Vagina (tissue), 2 donors: ENCODE results near the gene ASB12. TPM values are rescaled to one million over a fixed set of nuclear protein-coding genes. Genes with fewer than 3 reads are reported as not detected.

Experiments
- DNase-seq, 2 donors: peaks; one replicate each; pipeline ENCODE4 v3.0.0-alpha.2; 2017; ENCODE audit errors: extremely low spot score in 2 of 2
- H3K27ac ChIP-seq: fragments of 200-600 bp; sonication (generic); one replicate; pipeline ENCODE4 v1.5.1; 2019
- H3K27me3 ChIP-seq: fragments of 200-600 bp; sonication (generic); one replicate; pipeline ENCODE4 v1.5.1; 2019
- H3K36me3 ChIP-seq, 2 donors: fragments of 200-600 bp; sonication (generic); one replicate each; pipeline ENCODE4 v1.5.1; 2017 to 2019
- H3K4me1 ChIP-seq: fragments of 200-600 bp; sonication (generic); one replicate; pipeline ENCODE4 v1.5.1; 2019
- H3K4me3 ChIP-seq, 2 donors: fragments of 200-600 bp; sonication (generic); 1 replicate in 1 of 2; 2 replicates in 1 of 2; pipeline ENCODE4 v1.5.1; 2016 to 2019
- H3K9me3 ChIP-seq: fragments of 200-600 bp; sonication (generic); one replicate; pipeline ENCODE4 v1.5.1; 2019
- POLR2A ChIP-seq, 2 donors: fragments of 450-650 bp; IDR thresholded peaks; one replicate each; pipeline ENCODE4 v1.6.1; 2017; ENCODE audit warnings: antibody characterized with exemption in 2 of 2, mild to moderate bottlenecking in 2 of 2, moderate library complexity in 2 of 2
- POLR2AphosphoS5 ChIP-seq, 2 donors: sonication (generic); formaldehyde crosslinking; IDR thresholded peaks; one replicate each; pipeline ENCODE4 v1.9.0; 2017; ENCODE audit warnings: antibody characterized with exemption in 2 of 2, mild to moderate bottlenecking in 2 of 2, low read depth in 1 of 2; ENCODE audit not compliant: insufficient read depth in 1 of 2
- intact Hi-C: fragments of 100-400 bp; cut with DNase I; formaldehyde crosslinking; loops from one replicate; pipeline ENCODE4 v1.15.1; 2023
- total RNA-seq: library from RNA; depleted of rRNA; stranded (reverse); fragments of >200 nt; gene quantifications from one replicate; pipeline ENCODE4 v1.2.3, GENCODE V29; 2016
- TF ChIP-seq, protein P1 (sequence below), 3 experiments: fragments of 450-650 bp in 2 of 3; fragments of 200-600 bp in 1 of 3; sonication (generic) in 1 of 3; IDR thresholded peaks; one replicate each; pipeline ENCODE4 v1.5.1; 2017 to 2019; ENCODE audit warnings: antibody characterized with exemption in 3 of 3, mild to moderate bottlenecking in 2 of 3, moderate library complexity in 2 of 3

Gene ASB12
- total RNA-seq, 1 donor from 2014 or later, result not detected

DNA sequence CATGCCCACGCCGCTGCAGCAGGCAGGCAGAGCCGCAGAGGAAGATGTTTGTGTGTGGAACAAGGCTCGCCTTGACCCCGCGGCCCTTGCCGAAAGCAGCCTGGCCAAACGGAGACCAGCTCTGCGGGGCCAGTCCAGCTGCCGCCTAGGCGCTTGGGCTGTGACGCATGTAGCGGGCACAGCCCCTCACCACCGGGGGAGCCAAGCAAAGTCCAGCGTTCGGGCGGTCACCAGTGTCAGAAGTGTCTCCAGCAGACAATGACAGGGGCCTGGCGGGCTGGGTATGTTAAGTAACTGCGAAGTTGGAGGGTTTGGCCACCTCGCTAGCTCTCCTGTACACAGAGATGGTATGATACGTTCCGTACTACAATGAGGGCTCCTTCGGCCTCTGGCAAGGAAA is 26.2 kb downstream of the ASB12 start:
- H3K27me3 ChIP-seq, result no peaks in the 10 kb centered on the region
- DNase-seq, result no peak
- peaks cover 12% of the 10 kb centered on the region for H3K4me1 ChIP-seq
- no peaks in the 10 kb centered on the region for H3K36me3 ChIP-seq
- peak overlapping the region; percentile 88 for H3K27ac ChIP-seq
- H3K4me3 ChIP-seq, result peak overlapping the region; percentile 54 to 64
- intact Hi-C loops, result no loop called here
- H3K9me3 ChIP-seq, result no peaks in the 10 kb centered on the region
- no peak for TF ChIP-seq POLR2AphosphoS5 (IDR thresholded peaks at IDR 0.05; ENCODE audit: insufficient read depth in 1 of 2, low read depth in 1 of 2)
- no peak for TF ChIP-seq POLR2A (IDR thresholded peaks at IDR 0.05)
- TF ChIP-seq, protein P1, sequence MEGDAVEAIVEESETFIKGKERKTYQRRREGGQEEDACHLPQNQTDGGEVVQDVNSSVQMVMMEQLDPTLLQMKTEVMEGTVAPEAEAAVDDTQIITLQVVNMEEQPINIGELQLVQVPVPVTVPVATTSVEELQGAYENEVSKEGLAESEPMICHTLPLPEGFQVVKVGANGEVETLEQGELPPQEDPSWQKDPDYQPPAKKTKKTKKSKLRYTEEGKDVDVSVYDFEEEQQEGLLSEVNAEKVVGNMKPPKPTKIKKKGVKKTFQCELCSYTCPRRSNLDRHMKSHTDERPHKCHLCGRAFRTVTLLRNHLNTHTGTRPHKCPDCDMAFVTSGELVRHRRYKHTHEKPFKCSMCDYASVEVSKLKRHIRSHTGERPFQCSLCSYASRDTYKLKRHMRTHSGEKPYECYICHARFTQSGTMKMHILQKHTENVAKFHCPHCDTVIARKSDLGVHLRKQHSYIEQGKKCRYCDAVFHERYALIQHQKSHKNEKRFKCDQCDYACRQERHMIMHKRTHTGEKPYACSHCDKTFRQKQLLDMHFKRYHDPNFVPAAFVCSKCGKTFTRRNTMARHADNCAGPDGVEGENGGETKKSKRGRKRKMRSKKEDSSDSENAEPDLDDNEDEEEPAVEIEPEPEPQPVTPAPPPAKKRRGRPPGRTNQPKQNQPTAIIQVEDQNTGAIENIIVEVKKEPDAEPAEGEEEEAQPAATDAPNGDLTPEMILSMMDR (IDR thresholded peaks at IDR 0.05), result no peak

DNA sequence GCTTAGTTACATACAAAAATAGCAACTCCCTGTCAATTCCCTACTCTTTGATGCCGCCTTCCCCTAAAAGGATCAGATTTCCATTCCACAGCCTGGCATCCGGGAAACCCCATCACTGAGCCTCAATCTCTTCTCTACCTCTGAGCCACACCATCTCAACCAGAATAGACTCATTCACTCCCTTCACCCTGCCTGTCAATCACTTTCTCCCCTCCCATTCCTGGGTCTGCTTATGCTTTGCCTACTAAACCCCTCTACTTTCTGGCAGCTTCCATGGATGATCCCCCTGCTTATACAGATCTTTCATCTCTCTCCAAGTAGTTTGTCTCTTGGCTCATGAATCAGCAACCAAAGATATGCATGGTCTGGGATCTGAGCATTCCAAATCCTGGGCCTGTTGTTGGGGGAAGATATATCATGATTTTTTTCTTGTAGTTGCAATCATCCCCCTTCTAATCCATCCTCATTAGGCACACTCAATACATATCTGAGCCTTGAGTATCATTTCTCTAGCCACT is 27.5 kb downstream of the ASB12 start:
- Histone ChIP-seq H3K4me1 (peaks cover 12% of the 10 kb centered on the region), H3K4me3 (no peak overlapping the region), H3K36me3 (no peaks in the 10 kb centered on the region), H3K9me3 (no peaks in the 10 kb centered on the region), H3K27ac (no peak overlapping the region), H3K27me3 (no peaks in the 10 kb centered on the region)
- intact Hi-C loops, result no loop called here
- TF ChIP-seq, protein P1 (IDR thresholded peaks at IDR 0.05), result no peak
- TF ChIP-seq POLR2A (IDR thresholded peaks at IDR 0.05) (no peak), POLR2AphosphoS5 (IDR thresholded peaks at IDR 0.05; ENCODE audit: insufficient read depth in 1 of 2, low read depth in 1 of 2) (no peak)
- DNase-seq, result no peak

DNA sequence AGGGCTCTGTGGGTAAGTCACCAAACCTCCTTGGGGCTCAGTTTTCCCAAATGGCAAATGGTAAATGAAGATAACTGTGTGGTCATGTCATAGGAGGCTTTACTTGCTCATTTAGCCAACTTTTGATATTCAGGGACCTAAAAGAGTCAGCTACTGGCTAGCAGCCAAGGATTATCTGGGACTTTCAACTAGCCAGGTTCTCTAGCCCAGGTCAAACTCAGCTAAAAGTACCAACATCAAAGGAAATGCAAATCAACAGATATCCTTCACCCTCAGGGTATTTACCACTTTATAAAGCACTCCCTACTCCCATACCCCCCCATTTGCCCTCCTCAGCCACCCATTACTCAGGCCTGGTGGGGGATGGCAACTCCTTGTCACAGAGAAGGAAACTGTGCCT is 32.4 kb downstream of the ASB12 start:
- Histone ChIP-seq H3K9me3 (no peaks in the 10 kb centered on the region), H3K27ac (no peak overlapping the region), H3K4me3 (no peak overlapping the region), H3K4me1 (no peaks in the 10 kb centered on the region), H3K27me3 (no peaks in the 10 kb centered on the region), H3K36me3 (no peaks in the 10 kb centered on the region)
- DNase-seq, result no peak
- intact Hi-C loops, result no loop called here
- no peak for TF ChIP-seq POLR2A (IDR thresholded peaks at IDR 0.05)
- TF ChIP-seq, protein P1 (IDR thresholded peaks at IDR 0.05), result no peak
- no peak for TF ChIP-seq POLR2AphosphoS5 (IDR thresholded peaks at IDR 0.05; ENCODE audit: insufficient read depth in 1 of 2, low read depth in 1 of 2)

DNA sequence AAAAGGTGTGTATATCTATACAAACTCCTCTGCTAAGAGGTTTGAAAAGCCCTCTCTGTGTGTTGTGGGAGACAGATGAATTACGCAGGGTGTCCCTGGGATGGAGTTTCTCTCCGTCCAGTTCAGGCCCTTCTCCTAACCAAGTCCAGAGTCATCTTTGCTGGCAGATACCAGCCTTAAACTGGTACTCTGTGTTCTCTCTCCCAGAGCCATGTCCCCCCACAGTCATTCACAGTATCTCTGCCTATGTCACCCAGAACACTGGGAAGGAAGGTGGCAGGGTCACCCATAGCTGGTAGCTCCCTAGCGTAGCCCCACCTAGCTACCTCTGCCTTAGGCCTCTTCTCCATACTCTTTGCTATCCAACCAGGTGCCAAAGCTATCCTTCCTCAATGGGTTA is 33.8 kb downstream of the ASB12 start:
- Histone ChIP-seq H3K4me3 (no peak overlapping the region), H3K36me3 (no peaks in the 10 kb centered on the region), H3K27ac (no peak overlapping the region), H3K27me3 (no peaks in the 10 kb centered on the region), H3K9me3 (no peaks in the 10 kb centered on the region), H3K4me1 (no peaks in the 10 kb centered on the region)
- TF ChIP-seq POLR2A (IDR thresholded peaks at IDR 0.05) (no peak), POLR2AphosphoS5 (IDR thresholded peaks at IDR 0.05; ENCODE audit: insufficient read depth in 1 of 2, low read depth in 1 of 2) (no peak)
- TF ChIP-seq, protein P1 (IDR thresholded peaks at IDR 0.05), result no peak
- no peak for DNase-seq
- intact Hi-C loops, result no loop called here

DNA sequence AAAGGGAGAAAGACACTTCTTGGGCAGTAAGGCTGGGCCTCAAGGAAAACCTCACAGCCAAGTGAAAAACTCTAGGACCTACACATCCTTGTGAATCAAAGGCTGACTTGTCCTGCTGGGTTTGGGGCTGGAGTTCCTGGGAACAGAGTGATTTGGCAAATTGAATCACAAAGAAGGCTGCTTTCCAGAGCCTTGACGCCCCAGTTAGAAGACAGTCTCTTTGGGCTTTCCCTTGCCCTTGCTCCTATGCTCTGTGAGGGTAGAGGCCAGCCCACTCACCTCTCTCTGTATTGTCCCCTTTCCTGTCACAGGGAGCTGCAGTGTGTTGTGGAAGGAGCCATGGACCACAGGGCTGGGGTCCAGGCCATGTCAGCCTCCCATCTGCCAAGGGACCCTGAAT is 34.5 kb downstream of the ASB12 start:
- Histone ChIP-seq H3K4me3 (no peak overlapping the region), H3K27ac (no peak overlapping the region), H3K9me3 (no peaks in the 10 kb centered on the region), H3K4me1 (no peaks in the 10 kb centered on the region), H3K27me3 (no peaks in the 10 kb centered on the region), H3K36me3 (no peaks in the 10 kb centered on the region)
- intact Hi-C loops, result no loop called here
- DNase-seq, result no peak
- no peak for TF ChIP-seq POLR2A (IDR thresholded peaks at IDR 0.05)
